A549 (cell line): ENCODE data around the gene ZNF622. TPM values are rescaled to one million over a fixed set of nuclear protein-coding genes. Genes with fewer than 3 reads are reported as not detected.

Experiments used
- ATAC-seq, 2 experiments: fragments of 200-7000 bp in 1 of 2; fragments of >200 bp in 1 of 2; cut with Nextera tagmentation in 1 of 2; cut with Tn5 transposase in 1 of 2; 3 replicates each; pipeline versions ENCODE4 v1.8.0 to v1.9.1; 2018 to 2020; ENCODE audit warnings: mild to moderate bottlenecking in 1 of 2, moderate library complexity in 1 of 2
- CTCF ChIA-PET: fragments of 300-600 bp; sonication (Branson Sonifier 250); formaldehyde crosslinking; extraction: SDS; loops from one replicate; lab custom pipeline; 2021; ENCODE audit warnings: antibody characterized with exemption, inconsistent platforms; lab: Yijun Ruan, JAX
- POLR2A ChIA-PET: fragments of 350-600 bp; formaldehyde crosslinking; extraction: SDS; loops from one replicate; lab custom pipeline; 2021; ENCODE audit warnings: antibody characterized with exemption, inconsistent platforms; lab: Yijun Ruan, JAX
- DNase-seq, 2 experiments: peaks; one replicate each; pipeline versions ENCODE4 v3.0.0 to v3.0.0-alpha.2; 2011 to 2016; ENCODE audit warnings: low read depth in 1 of 2, low spot score in 1 of 2
- FAIRE-seq: peaks from 2 replicates; lab custom pipeline; 2011; peaks lifted over from hg19 to GRCh38; lab: Jason Lieb, UNC
- H3K27ac ChIP-seq, 2 experiments: fragments of >200 bp; sonication (Bioruptor Twin); formaldehyde crosslinking; 3 replicates each; pipeline ENCODE4 v1.5.1; 2016 to 2017
- H3K4me1 ChIP-seq: fragments of >200 bp; sonication (Bioruptor Twin); formaldehyde crosslinking; 3 replicates; pipeline ENCODE4 v1.6.1; 2016
- H3K4me2 ChIP-seq: fragments of >200 bp; sonication (Bioruptor Twin); formaldehyde crosslinking; 3 replicates; pipeline ENCODE4 v1.6.1; 2016
- H3K4me3 ChIP-seq: fragments of >200 bp; sonication (Bioruptor Twin); formaldehyde crosslinking; 3 replicates; pipeline ENCODE4 v1.5.1; 2016
- H3K9me3 ChIP-seq: fragments of >200 bp; sonication (Bioruptor Twin); formaldehyde crosslinking; 3 replicates; pipeline ENCODE4 v1.6.1; 2016
- ATOH8 ChIP-seq: fragments of 250-450 bp; sonication (Bioruptor Pico); IDR thresholded peaks from 2 replicates; pipeline ENCODE4 v1.5.0; 2020; ENCODE audit warnings: low read depth, mild to moderate bottlenecking, moderate library complexity
- BCL3 ChIP-seq: fragments of >200 bp; sonication (Bioruptor Twin); formaldehyde crosslinking; IDR thresholded peaks from 3 replicates; pipeline ENCODE4 v1.6.1; 2016
- BHLHE40 ChIP-seq: IDR thresholded peaks from 2 replicates; pipeline ENCODE4 v1.6.1; 2012; ENCODE audit warnings: low read depth, low read length, inconsistent platforms
- CHD2 ChIP-seq: fragments of 150-350 bp; IDR thresholded peaks from 2 replicates; pipeline ENCODE4 v1.6.1; 2014; ENCODE audit warnings: low read length; ENCODE audit not compliant: partially characterized antibody
- CTCF ChIP-seq: fragments of >200 bp; sonication (Bioruptor Twin); formaldehyde crosslinking; IDR thresholded peaks from 3 replicates; pipeline ENCODE4 v1.5.1; 2016
- FOSL2 ChIP-seq, 2 experiments: fragments of 450-650 bp in 1 of 2; fragments of >200 bp in 1 of 2; sonication (Bioruptor Twin) in 1 of 2; formaldehyde crosslinking; IDR thresholded peaks; 2 replicates each; pipeline versions ENCODE4 v1.5.0 to v1.6.1; 2016 to 2020; ENCODE audit warnings: mild to moderate bottlenecking in 1 of 2, moderate library complexity in 1 of 2
- GATA3 ChIP-seq: IDR thresholded peaks from 2 replicates; pipeline ENCODE4 v1.6.1; 2012; ENCODE audit warnings: borderline replicate concordance
- HES2 ChIP-seq: fragments of >200 bp; sonication (Bioruptor Twin); formaldehyde crosslinking; IDR thresholded peaks from 2 replicates; pipeline ENCODE4 v1.6.1; 2016
- HMGXB4 ChIP-seq: fragments of 250-450 bp; sonication (Bioruptor Pico); IDR thresholded peaks from 2 replicates; pipeline ENCODE4 v1.5.0; 2021; ENCODE audit warnings: mild to moderate bottlenecking, moderate library complexity, borderline replicate concordance
- HOXB13 ChIP-seq: fragments of 250-450 bp; sonication (Bioruptor Pico); IDR thresholded peaks from 2 replicates; pipeline ENCODE4 v1.5.0; 2020; ENCODE audit warnings: low read depth, mild to moderate bottlenecking, moderate library complexity
- HOXB5 ChIP-seq: fragments of 250-450 bp; sonication (Bioruptor Pico); IDR thresholded peaks from 2 replicates; pipeline ENCODE4 v1.5.0; 2020; ENCODE audit warnings: mild to moderate bottlenecking, moderate library complexity
- JUNB ChIP-seq: fragments of >200 bp; sonication (Bioruptor Twin); formaldehyde crosslinking; IDR thresholded peaks from 2 replicates; pipeline ENCODE4 v1.6.1; 2016
- KDM1A ChIP-seq: fragments of 200-600 bp; sonication (generic); IDR thresholded peaks from 2 replicates; pipeline ENCODE4 v1.6.1; 2016; ENCODE audit warnings: low read depth, mild to moderate bottlenecking
- MAZ ChIP-seq: fragments of 150-350 bp; IDR thresholded peaks from 2 replicates; pipeline ENCODE4 v1.6.1; 2014; ENCODE audit warnings: antibody characterized with exemption, low read depth, low read length, borderline replicate concordance
- POLR2AphosphoS2 ChIP-seq: conservative IDR thresholded peaks from 2 replicates; pipeline ENCODE4 v1.6.1; 2012; ENCODE audit warnings: low read length, improper control_type of control experiment, inconsistent platforms
- RAD21 ChIP-seq, 2 experiments: fragments of >200 bp in 1 of 2; sonication (Bioruptor Twin) in 1 of 2; formaldehyde crosslinking in 1 of 2; IDR thresholded peaks in 1 of 2; conservative IDR thresholded peaks in 1 of 2; 2 replicates in 1 of 2; 3 replicates in 1 of 2; pipeline ENCODE4 v1.6.1; 2012 to 2018; ENCODE audit warnings: inconsistent platforms in 1 of 2
- RCOR1 ChIP-seq: fragments of 150-350 bp; IDR thresholded peaks from 2 replicates; pipeline ENCODE4 v1.6.1; 2014; ENCODE audit warnings: antibody characterized with exemption, low read length, low read depth
- REST ChIP-seq: fragments of 200-600 bp; sonication (generic); IDR thresholded peaks from 2 replicates; pipeline ENCODE4 v1.6.1; 2016; ENCODE audit warnings: antibody characterized with exemption, mild to moderate bottlenecking, moderate library complexity
- RFX5 ChIP-seq: fragments of 450-650 bp; IDR thresholded peaks from 2 replicates; pipeline ENCODE4 v1.7.1; 2014; ENCODE audit warnings: antibody characterized with exemption, mild to moderate bottlenecking, moderate library complexity
- TFCP2L1 ChIP-seq: fragments of 250-450 bp; sonication (Bioruptor Pico); IDR thresholded peaks from 2 replicates; pipeline ENCODE4 v1.5.0; 2021; ENCODE audit warnings: mild to moderate bottlenecking
- USF2 ChIP-seq: fragments of 450-650 bp; IDR thresholded peaks from 2 replicates; pipeline ENCODE4 v1.6.1; 2014; ENCODE audit warnings: antibody characterized with exemption
- WGBS: methylation state at CpG from one replicate; pipeline ENCODE4 v1.1.6; 2017; ENCODE audit errors: missing lambda C conversion rate; 5-methylcytosine and 5-hydroxymethylcytosine counted together
- polyA plus RNA-seq, 4 experiments: library from polyadenylated mRNA; depleted of rRNA in 3 of 4; stranded (reverse); fragments of >200 nt; fragmentation: RNase III in 1 of 4; extraction: RNeasy Plus Mini Kit Qiagen cat#74134 plus additional on column Dnase treatment in 1 of 4; gene quantifications; 2 replicates in 3 of 4; 3 replicates in 1 of 4; pipeline ENCODE4 v1.2.3, GENCODE V29; 2011 to 2017

The ZNF622 gene
- polyA plus RNA-seq, 2 of the 4 experiments (the other 2 are of a cell fraction) = 23.2 to 38.0 TPM

- no peak for TF ChIP-seq CTCF
- TF ChIP-seq MAZ = no peak
- TF ChIP-seq JUNB = no peak
- TF ChIP-seq RCOR1 = no peak
Measured at GRCh38 chr5:16461026-16461425, 4.6 kb downstream of the ZNF622 start (continued).

GRCh38 chr5:16459451-16459850 is 6.1 kb downstream of the ZNF622 start:
- no peak for TF ChIP-seq POLR2AphosphoS2
- no peak for TF ChIP-seq HOXB5 (CRISPR knock-in tag)
- TF ChIP-seq FOSL2 (IDR thresholded peaks at IDR 0.05) = no peak
- no peak for TF ChIP-seq FOSL2 (CRISPR knock-in tag; IDR thresholded peaks at IDR 0.05)
- TF ChIP-seq HMGXB4 (CRISPR knock-in tag) = no peak
- TF ChIP-seq RAD21 (conservative IDR thresholded peaks at IDR 0.05 in 1 of 2, IDR thresholded peaks at IDR 0.05 in 1 of 2) = no peak
- TF ChIP-seq HOXB13 (CRISPR knock-in tag) = no peak
- no peak for TF ChIP-seq USF2
- TF ChIP-seq, all 56 proteins: peak for 0

GRCh38 chr5:16457853-16458252 is 7.7 kb downstream of the ZNF622 start:
- CTCF ChIA-PET = interaction anchor here (0.8 to 4.0 kb wide), 7 partner anchors 9 to 757 kb away, joined by 3 to 34 read pairs (median 9); no protein-coding TSS in a partner anchor
- DNase-seq = no peak
- ATAC-seq = no peak
- no peak overlapping the region for H3K27ac ChIP-seq
- WGBS = 59% methylated on average over 1 of the region's 1 CpG
- no peak overlapping the region for H3K4me3 ChIP-seq
- no peaks in the 10 kb centered on the region for H3K9me3 ChIP-seq
- POLR2A ChIA-PET = no interaction called here
- peaks cover 15% of the 10 kb centered on the region; the same call in 2 of the 3 replicates for H3K4me1 ChIP-seq
- FAIRE-seq = no peak
- no peak overlapping the region for H3K4me2 ChIP-seq
- TF ChIP-seq BCL3 = no peak
- no peak for TF ChIP-seq KDM1A
- no peak for TF ChIP-seq HES2
- TF ChIP-seq TFCP2L1 (CRISPR knock-in tag) = no peak
- TF ChIP-seq ATOH8 (CRISPR knock-in tag) = no peak
- TF ChIP-seq GATA3 = no peak
- TF ChIP-seq BHLHE40 = no peak
- TF ChIP-seq CHD2 = no peak
- no peak for TF ChIP-seq FOSL2 (IDR thresholded peaks at IDR 0.05)
- no peak for TF ChIP-seq FOSL2 (CRISPR knock-in tag; IDR thresholded peaks at IDR 0.05)
- no peak for TF ChIP-seq REST
- TF ChIP-seq RFX5 = no peak
- no peak for TF ChIP-seq HMGXB4 (CRISPR knock-in tag)

More at GRCh38 chr5:16459451-16459850, 6.1 kb downstream of the ZNF622 start:
- no peak for FAIRE-seq
- Histone ChIP-seq H3K4me3 (no peak overlapping the region), H3K4me1 (peaks cover 31% of the 10 kb centered on the region), H3K9me3 (no peaks in the 10 kb centered on the region), H3K4me2 (no peak overlapping the region), H3K27ac (no peak overlapping the region)
- POLR2A ChIA-PET = no interaction called here
- DNase-seq = no peak
- CTCF ChIA-PET = no interaction called here
- no peak for ATAC-seq
